Cardiac fibroblast (primary cell): Measurements from ENCODE around the gene ARHGAP6.

ENCODE experiments used
- DNase-seq, 2 donors: peaks; one replicate each; pipeline versions ENCODE4 v3.0.0 to v3.0.0-alpha.2; 2010; ENCODE audit warnings: low read depth in 2 of 2
- H3K4me3 ChIP-seq, 2 donors: replicated peaks in 1 of 2; 1 replicate in 1 of 2; 2 replicates in 1 of 2; pipeline ENCODE4 v1.5.1; 2011; ENCODE audit warnings: low read depth in 2 of 2, low read length in 2 of 2, mild to moderate bottlenecking in 2 of 2, moderate library complexity in 1 of 2
- CTCF ChIP-seq: IDR thresholded peaks from one replicate; pipeline ENCODE4 v1.5.1; 2011; ENCODE audit warnings: low read depth, mild to moderate bottlenecking, low read length, inconsistent platforms

Gene ARHGAP6

GRCh38 chrX:11376163-11376562 is 289.6 kb downstream of the ARHGAP6 start:
- H3K4me3 ChIP-seq, result no peak overlapping the region
- no peak for DNase-seq
- no peak for TF ChIP-seq CTCF

GRCh38 chrX:11375614-11376119 is 290.1 kb downstream of the ARHGAP6 start:
- no peak for DNase-seq
- TF ChIP-seq CTCF, result no peak
- H3K4me3 ChIP-seq, result no peak overlapping the region

- H3K4me3 ChIP-seq, result no peak overlapping the region
- no peak for DNase-seq
- TF ChIP-seq CTCF, result no peak
Observed at GRCh38 chrX:11374570-11374969, 291.1 kb downstream of the ARHGAP6 start.

GRCh38 chrX:11371106-11371505 is 294.6 kb downstream of the ARHGAP6 start:
- DNase-seq, result no peak
- no peak overlapping the region for H3K4me3 ChIP-seq
- TF ChIP-seq CTCF, result no peak

GRCh38 chrX:11367609-11368430 is 297.9 kb downstream of the ARHGAP6 start:
- H3K4me3 ChIP-seq, result no peak overlapping the region
- TF ChIP-seq CTCF, result no peak
- DNase-seq, result peak; percentile 25 to 52

- no peak for DNase-seq
- H3K4me3 ChIP-seq, result no peak overlapping the region
- no peak for TF ChIP-seq CTCF
Observed at GRCh38 chrX:11366998-11367595, 298.6 kb downstream of the ARHGAP6 start.
